Type B pancreatic cell (in vitro differentiated cells): ENCODE results near the gene THRB. TPM values are rescaled to one million over a fixed set of nuclear protein-coding genes. Genes with fewer than 3 reads are reported as not detected.

Experiments used
- DNase-seq: peaks from one replicate; pipeline ENCODE4 v3.0.0; 2021; ENCODE audit warnings: mixed read lengths; ENCODE audit not compliant: unreplicated experiment; ENCODE audit errors: extremely low spot score
- H3K27ac Mint-ChIP-seq: 2 replicates; pipeline ENCODE4 v1.8.0; 2021; ENCODE audit warnings: mild to moderate bottlenecking, mixed read lengths
- H3K27me3 Mint-ChIP-seq: 2 replicates; pipeline ENCODE4 v1.8.0; 2021; ENCODE audit warnings: mixed read lengths
- H3K36me3 Mint-ChIP-seq: 2 replicates; pipeline ENCODE4 v1.8.0; 2021; ENCODE audit warnings: mixed read lengths
- H3K4me1 Mint-ChIP-seq: one replicate; pipeline ENCODE4 v1.8.0; 2021; ENCODE audit warnings: mixed read lengths; ENCODE audit not compliant: unreplicated experiment
- H3K4me3 Mint-ChIP-seq: 2 replicates; pipeline ENCODE4 v1.8.0; 2021; ENCODE audit warnings: mild to moderate bottlenecking, mixed read lengths
- H3K9me3 Mint-ChIP-seq: 2 replicates; pipeline ENCODE4 v1.8.0; 2021; ENCODE audit warnings: mixed read lengths
- total RNA-seq: library from RNA; stranded (reverse); gene quantifications from 2 replicates; pipeline ENCODE4 v1.2.1, GENCODE V29; 2021; ENCODE audit warnings: low replicate concordance
- TF ChIP-seq, protein P1 (sequence below): fragments of 200-600 bp; sonication (generic); conservative IDR thresholded peaks from 2 replicates; pipeline ENCODE4 v1.5.0; 2021; ENCODE audit warnings: antibody characterized with exemption, mild to moderate bottlenecking

Gene THRB
- total RNA-seq, 1 donor from 2014 or later: 15.6 TPM

DNA sequence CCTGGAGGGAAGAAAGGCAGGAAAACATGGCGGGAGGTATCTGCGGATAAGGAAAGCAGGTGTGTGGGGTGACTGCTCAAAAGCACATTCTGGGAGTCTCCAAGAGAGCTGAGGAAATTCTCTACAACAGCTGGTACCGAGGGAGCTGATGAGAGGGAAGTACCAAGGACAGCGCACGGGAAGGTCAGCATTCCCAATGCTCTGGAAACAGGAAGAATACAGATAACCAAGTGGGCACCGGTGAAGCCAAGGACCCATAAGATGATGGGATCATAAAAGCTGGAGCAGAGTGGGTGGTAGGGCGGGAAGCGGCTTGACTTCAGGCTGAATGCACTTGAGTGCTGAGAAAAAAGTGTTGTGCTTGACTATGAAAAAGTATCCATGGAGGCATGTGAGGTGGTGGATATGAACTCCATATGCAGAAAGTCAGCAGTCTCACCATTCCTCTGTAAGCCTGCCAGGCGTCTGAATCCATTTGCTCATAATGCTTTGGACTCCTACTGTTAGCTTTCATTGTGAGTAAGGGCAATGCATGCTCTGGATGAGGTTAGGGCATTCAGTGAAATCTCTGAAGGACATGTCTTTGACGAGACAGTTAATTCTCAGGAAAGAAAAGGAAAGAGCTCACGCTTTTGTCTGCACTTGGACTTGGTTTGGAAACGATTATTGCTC is 334.1 kb downstream of the THRB start:
- H3K4me1 Mint-ChIP-seq: peaks cover 20% of the 10 kb centered on the region
- no peak overlapping the region for H3K27ac Mint-ChIP-seq
- TF ChIP-seq, protein P1, sequence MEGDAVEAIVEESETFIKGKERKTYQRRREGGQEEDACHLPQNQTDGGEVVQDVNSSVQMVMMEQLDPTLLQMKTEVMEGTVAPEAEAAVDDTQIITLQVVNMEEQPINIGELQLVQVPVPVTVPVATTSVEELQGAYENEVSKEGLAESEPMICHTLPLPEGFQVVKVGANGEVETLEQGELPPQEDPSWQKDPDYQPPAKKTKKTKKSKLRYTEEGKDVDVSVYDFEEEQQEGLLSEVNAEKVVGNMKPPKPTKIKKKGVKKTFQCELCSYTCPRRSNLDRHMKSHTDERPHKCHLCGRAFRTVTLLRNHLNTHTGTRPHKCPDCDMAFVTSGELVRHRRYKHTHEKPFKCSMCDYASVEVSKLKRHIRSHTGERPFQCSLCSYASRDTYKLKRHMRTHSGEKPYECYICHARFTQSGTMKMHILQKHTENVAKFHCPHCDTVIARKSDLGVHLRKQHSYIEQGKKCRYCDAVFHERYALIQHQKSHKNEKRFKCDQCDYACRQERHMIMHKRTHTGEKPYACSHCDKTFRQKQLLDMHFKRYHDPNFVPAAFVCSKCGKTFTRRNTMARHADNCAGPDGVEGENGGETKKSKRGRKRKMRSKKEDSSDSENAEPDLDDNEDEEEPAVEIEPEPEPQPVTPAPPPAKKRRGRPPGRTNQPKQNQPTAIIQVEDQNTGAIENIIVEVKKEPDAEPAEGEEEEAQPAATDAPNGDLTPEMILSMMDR: no peak
- DNase-seq: no peak
- H3K36me3 Mint-ChIP-seq: no peaks in the 10 kb centered on the region
- H3K4me3 Mint-ChIP-seq: no peak overlapping the region
- no peaks in the 10 kb centered on the region for H3K27me3 Mint-ChIP-seq
- H3K9me3 Mint-ChIP-seq: no peaks in the 10 kb centered on the region

DNA sequence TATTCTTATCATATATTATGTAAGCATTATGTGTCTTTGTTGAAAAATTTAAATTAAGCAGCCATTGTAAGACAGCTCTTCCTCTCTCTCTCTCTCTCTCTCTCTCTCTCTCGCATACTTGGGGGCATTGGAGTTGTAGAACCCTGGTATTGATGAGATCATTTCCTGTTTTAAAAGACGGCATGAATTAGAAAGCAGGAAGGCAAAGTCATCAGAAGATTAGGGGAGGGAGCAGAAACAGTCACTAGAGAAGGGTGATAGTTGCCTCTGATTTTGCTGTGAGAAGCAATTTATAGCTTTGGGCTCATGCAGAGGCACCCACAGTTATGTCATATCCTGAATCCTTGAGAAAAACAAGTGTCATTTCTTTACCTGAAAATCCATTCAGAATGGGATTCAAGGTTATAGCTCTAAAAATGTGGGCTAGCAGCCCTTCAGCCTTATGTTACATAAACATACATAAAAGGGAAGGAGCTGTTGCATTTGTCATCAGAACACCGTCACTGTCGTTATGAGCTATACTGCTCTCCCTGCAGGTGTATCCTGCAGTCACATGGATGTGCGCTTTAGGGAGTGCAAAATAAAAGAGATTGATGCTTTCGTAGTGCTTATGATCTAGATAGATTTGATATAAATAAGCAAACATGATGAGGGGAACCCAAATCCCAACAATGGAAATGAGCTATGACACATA is 335.7 kb downstream of the THRB start:
- H3K27me3 Mint-ChIP-seq: no peaks in the 10 kb centered on the region
- no peak for DNase-seq
- no peak overlapping the region for H3K4me3 Mint-ChIP-seq
- no peaks in the 10 kb centered on the region for H3K9me3 Mint-ChIP-seq
- no peaks in the 10 kb centered on the region for H3K36me3 Mint-ChIP-seq
- H3K4me1 Mint-ChIP-seq: peaks cover 20% of the 10 kb centered on the region
- no peak overlapping the region for H3K27ac Mint-ChIP-seq
- TF ChIP-seq, protein P1: no peak

DNA sequence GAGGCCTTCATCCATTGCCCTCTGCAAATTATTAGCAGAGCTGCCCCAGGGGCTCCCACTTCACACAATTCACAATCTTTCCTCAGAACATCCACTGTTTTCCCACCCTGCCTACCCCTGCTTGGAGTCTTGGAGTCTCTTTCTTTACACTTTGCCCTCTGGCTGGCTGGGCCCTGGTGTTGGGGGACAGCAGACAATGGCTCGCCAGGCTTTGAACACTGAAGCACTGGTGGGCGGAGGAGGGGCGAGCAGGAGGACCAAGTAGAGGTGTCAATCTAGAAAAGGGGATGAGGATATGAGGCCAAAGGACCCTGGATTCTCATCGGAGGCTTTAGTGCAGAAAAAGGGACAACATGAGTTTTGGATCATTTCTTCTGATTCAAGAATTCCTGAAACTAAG is 337.5 kb downstream of the THRB start:
- TF ChIP-seq, protein P1: no peak
- Mint-ChIP-seq H3K27ac (no peak overlapping the region), H3K4me1 (peaks cover 24% of the 10 kb centered on the region), H3K4me3 (no peak overlapping the region), H3K36me3 (no peaks in the 10 kb centered on the region), H3K9me3 (no peaks in the 10 kb centered on the region), H3K27me3 (no peaks in the 10 kb centered on the region)
- DNase-seq: no peak

DNA sequence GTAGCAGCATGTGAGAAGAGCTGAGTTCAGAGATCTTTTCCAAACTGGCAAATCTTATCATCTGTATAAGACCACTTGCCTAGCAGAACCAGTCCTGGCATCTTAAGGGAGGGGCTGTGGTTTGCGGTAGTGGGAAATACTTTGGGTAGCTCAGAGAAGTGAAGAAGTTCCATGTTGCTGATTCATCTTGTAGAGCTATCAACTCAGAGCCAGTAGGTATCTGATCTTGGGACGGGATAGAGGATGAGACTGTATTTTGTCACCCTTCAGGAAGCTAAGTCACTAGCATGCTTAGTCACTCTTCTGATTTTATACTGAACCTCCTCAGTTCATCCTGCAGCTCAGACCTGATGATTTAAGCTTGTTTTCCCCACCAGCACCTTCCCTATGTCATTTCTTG is 338.2 kb downstream of the THRB start:
- no peaks in the 10 kb centered on the region for H3K36me3 Mint-ChIP-seq
- H3K27me3 Mint-ChIP-seq: no peaks in the 10 kb centered on the region
- H3K9me3 Mint-ChIP-seq: no peaks in the 10 kb centered on the region
- no peak overlapping the region for H3K4me3 Mint-ChIP-seq
- H3K27ac Mint-ChIP-seq: peak overlapping the region; percentile 55
- TF ChIP-seq, protein P1: no peak
- H3K4me1 Mint-ChIP-seq: peaks cover 24% of the 10 kb centered on the region
- DNase-seq: no peak

DNA sequence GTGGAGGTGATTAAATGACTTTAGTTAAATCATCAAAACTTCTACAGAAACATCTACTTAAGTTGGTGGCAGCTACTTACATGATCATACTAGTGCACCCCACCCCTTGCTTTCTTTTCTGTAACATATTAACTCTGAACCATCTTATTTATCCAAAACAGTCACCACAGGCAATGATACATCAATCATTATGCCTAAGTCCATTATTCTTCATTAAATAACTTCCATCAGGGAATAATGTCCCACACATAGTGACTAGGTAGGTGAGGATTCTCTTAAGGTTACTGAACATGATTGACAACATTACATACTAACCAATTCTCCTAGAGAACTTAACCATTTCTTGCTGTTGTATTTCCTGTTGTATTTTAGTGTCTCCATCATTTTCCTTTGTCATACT is 339.4 kb downstream of the THRB start:
- Mint-ChIP-seq H3K4me1 (peaks cover 25% of the 10 kb centered on the region), H3K9me3 (no peaks in the 10 kb centered on the region), H3K27ac (peak overlapping the region; percentile 54), H3K4me3 (peak overlapping the region; percentile 8), H3K36me3 (no peaks in the 10 kb centered on the region), H3K27me3 (no peaks in the 10 kb centered on the region)
- TF ChIP-seq, protein P1: no peak
- no peak for DNase-seq
